Measurements from ENCODE around the gene CHST15.
A peak's percentile ranks its signal among the peaks of the same experiment; 100 is the strongest.
"Not testable (repeated sequence)": the region's sequence is repeated elsewhere in the genome, so short reads cannot be mapped to it uniquely, and the experiment has no call there.

CHST15 gene

GRCh38 chr10:124098575-124098974, 5.2 kb upstream of the CHST15 start:
- no peak for DNase-seq (ENCODE audit: low spot score)

GRCh38 chr10:124097883-124098282, 4.5 kb upstream of the CHST15 start:
- no peak for DNase-seq (ENCODE audit: low spot score)

- no peak for DNase-seq (ENCODE audit: low spot score)
Measured at GRCh38 chr10:124096494-124096893, 3.1 kb upstream of the CHST15 start.

GRCh38 chr10:124095801-124096200, 2.4 kb upstream of the CHST15 start:
- not testable (repeated sequence) for DNase-seq (ENCODE audit: low spot score)

- DNase-seq (ENCODE audit: low spot score) = no peak
Measured at GRCh38 chr10:124095096-124095495, 1.7 kb upstream of the CHST15 start.

- peak; percentile 63 for DNase-seq (ENCODE audit: low spot score)
Measured at GRCh38 chr10:124094419-124094785, 1.0 kb upstream of the CHST15 start.

- DNase-seq (ENCODE audit: low spot score) = peak; percentile 63
Measured at GRCh38 chr10:124093774-124094418, 498 bp upstream of the CHST15 start.

GRCh38 chr10:124092250-124092859, 1.0 kb downstream of the CHST15 start:
- DNase-seq (ENCODE audit: low spot score) = peak; percentile 34

GRCh38 chr10:124091646-124092249, 1.6 kb downstream of the CHST15 start:
- DNase-seq (ENCODE audit: low spot score) = peak; percentile 39

GRCh38 chr10:124090601-124091209, 2.7 kb downstream of the CHST15 start:
- no peak for DNase-seq (ENCODE audit: low spot score)

- DNase-seq (ENCODE audit: low spot score) = no peak
Measured at GRCh38 chr10:124089859-124090258, 3.5 kb downstream of the CHST15 start.

- DNase-seq (ENCODE audit: low spot score) = no peak
Measured at GRCh38 chr10:124088915-124089314, 4.5 kb downstream of the CHST15 start.

- peak; percentile 67 for DNase-seq (ENCODE audit: low spot score)
Measured at GRCh38 chr10:124087672-124088634, 5.4 kb downstream of the CHST15 start.

- no peak for DNase-seq (ENCODE audit: low spot score)
Measured at GRCh38 chr10:124086787-124087671, 6.4 kb downstream of the CHST15 start.

GRCh38 chr10:124086097-124086710, 7.2 kb downstream of the CHST15 start:
- no peak for DNase-seq (ENCODE audit: low spot score)

GRCh38 chr10:124085680-124086079, 7.7 kb downstream of the CHST15 start:
- DNase-seq (ENCODE audit: low spot score) = no peak

- DNase-seq (ENCODE audit: low spot score) = no peak
Measured at GRCh38 chr10:124084708-124085107, 8.7 kb downstream of the CHST15 start.

GRCh38 chr10:124083740-124084397, 9.5 kb downstream of the CHST15 start:
- DNase-seq (ENCODE audit: low spot score) = no peak

GRCh38 chr10:124083047-124083739, 10.2 kb downstream of the CHST15 start:
- DNase-seq (ENCODE audit: low spot score) = no peak

Measured in Ammon's horn (tissue), 1 donor.